GM12878 (cell line): ENCODE results near the gene GSTM4. TPM values are rescaled to one million over a fixed set of nuclear protein-coding genes. Genes with fewer than 3 reads are reported as not detected.

Experiments
- ATAC-seq: fragments of 200-7000 bp; cut with Tn5 transposase; 3 replicates; pipeline ENCODE4 v1.9.1; 2020; ENCODE audit warnings: mild to moderate bottlenecking, moderate library complexity
- Bru-seq: library from RNA; stranded (reverse); fragments of 400-500 nt; gene quantifications from one replicate; lab custom pipeline; 2021; lab: Mats Ljungman, UMichigan
- BruChase-seq, 2 experiments: library from RNA; stranded (reverse); fragments of 400-500 nt; gene quantifications; one replicate each; lab custom pipeline; 2021; lab: Mats Ljungman, UMichigan
- BruUV-seq: library from RNA; stranded (reverse); fragments of 400-500 nt; replicated peaks from 2 replicates; lab custom pipeline; 2021; lab: Mats Ljungman, UMichigan
- CTCF ChIA-PET: fragments of 300-600 bp; sonication (Branson Sonifier 250); formaldehyde crosslinking; extraction: SDS; loops from one replicate; lab custom pipeline; 2021; ENCODE audit warnings: inconsistent platforms; lab: Yijun Ruan, JAX
- POLR2A ChIA-PET: fragments of 350-600 bp; formaldehyde crosslinking; extraction: SDS; loops from one replicate; lab custom pipeline; 2021; ENCODE audit warnings: inconsistent platforms; lab: Charles Lee
- RAD21 ChIA-PET: fragments of 300-600 bp; sonication (Branson Sonifier 250); formaldehyde crosslinking; loops from one replicate; lab custom pipeline; 2023; ENCODE audit warnings: antibody characterized with exemption; ENCODE audit not compliant: unreplicated experiment; lab: Charles Lee
- SMC1A ChIA-PET: fragments of 300-600 bp; sonication (Branson Sonifier 250); formaldehyde crosslinking; loops from one replicate; lab custom pipeline; 2023; ENCODE audit not compliant: unreplicated experiment, uncharacterized antibody; lab: Charles Lee
- DNase-seq: peaks from one replicate; pipeline ENCODE4 v3.0.0-alpha.2; 2011; ENCODE audit warnings: low read depth, low spot score
- FAIRE-seq: peaks from 3 replicates; lab custom pipeline; 2011; peaks lifted over from hg19 to GRCh38; lab: Jason Lieb, UNC
- H2AFZ ChIP-seq: 2 replicates; pipeline ENCODE4 v1.6.0; 2011; ENCODE audit warnings: low read depth, low read length, control low read depth; ENCODE audit not compliant: control insufficient read depth
- H3K27ac ChIP-seq: 2 replicates; pipeline ENCODE4 v1.5.1; 2011; ENCODE audit warnings: control low read depth; ENCODE audit not compliant: control insufficient read depth, insufficient read depth
- H3K27me3 ChIP-seq, 2 experiments: replicated peaks in 1 of 2; 2 replicates each; pipeline versions ENCODE4 v1.6.0 to v1.6.1; 2011; ENCODE audit warnings: low read length in 1 of 2; ENCODE audit not compliant: control insufficient read depth in 2 of 2, insufficient read depth in 2 of 2
- H3K36me3 ChIP-seq, 2 experiments: 2 replicates each; pipeline ENCODE4 v1.5.1; 2011; ENCODE audit warnings: low read length in 1 of 2; ENCODE audit not compliant: control insufficient read depth in 2 of 2, insufficient read depth in 2 of 2
- H3K4me1 ChIP-seq: 2 replicates; pipeline ENCODE4 v1.6.1; 2011; ENCODE audit warnings: mild to moderate bottlenecking, low read length, moderate library complexity, mixed read lengths; ENCODE audit not compliant: control insufficient read depth, insufficient read depth
- H3K4me2 ChIP-seq: 2 replicates; pipeline ENCODE4 v1.6.0; 2011; ENCODE audit warnings: control low read depth; ENCODE audit not compliant: control insufficient read depth, insufficient read depth
- H3K4me3 ChIP-seq: fragments of 200-600 bp; sonication (generic); 2 replicates; pipeline ENCODE4 v1.5.1; 2016
- H3K79me2 ChIP-seq: 2 replicates; pipeline ENCODE4 v1.6.0; 2011; ENCODE audit warnings: low read length; ENCODE audit not compliant: control insufficient read depth, insufficient read depth
- H3K9ac ChIP-seq: 2 replicates; pipeline ENCODE4 v1.8.0; 2011; ENCODE audit warnings: low read length, control low read depth, mixed read lengths; ENCODE audit not compliant: control insufficient read depth, insufficient read depth
- H3K9me3 ChIP-seq: replicated peaks from 3 replicates; pipeline ENCODE4 v1.5.1; 2011; ENCODE audit warnings: mild to moderate bottlenecking, low read length; ENCODE audit not compliant: control insufficient read depth, insufficient read depth
- H4K20me1 ChIP-seq: 2 replicates; pipeline ENCODE4 v1.6.0; 2011; ENCODE audit not compliant: control insufficient read depth, insufficient read depth
- CBFB ChIP-seq: IDR thresholded peaks from 2 replicates; pipeline ENCODE4 v1.6.1; 2016; ENCODE audit warnings: antibody characterized with exemption, low read depth
- FOXK2 ChIP-seq: fragments of 450-650 bp; IDR thresholded peaks from 2 replicates; pipeline ENCODE4 v1.6.1; 2017; ENCODE audit warnings: mild to moderate bottlenecking, moderate library complexity
- IKZF1 ChIP-seq: fragments of 450-650 bp; conservative IDR thresholded peaks from 2 replicates; pipeline ENCODE4 v1.6.1; 2017; ENCODE audit warnings: antibody characterized with exemption, mild to moderate bottlenecking
- MEF2B ChIP-seq: fragments of 450-650 bp; IDR thresholded peaks from 2 replicates; pipeline ENCODE4 v1.6.1; 2018; ENCODE audit warnings: mild to moderate bottlenecking, moderate library complexity; ENCODE audit not compliant: partially characterized antibody, poor library complexity, severe bottlenecking
- NBN ChIP-seq: fragments of 450-650 bp; IDR thresholded peaks from 2 replicates; pipeline ENCODE4 v1.6.1; 2016
- NFYB ChIP-seq: IDR thresholded peaks from 2 replicates; pipeline ENCODE4 v1.6.1; 2011; ENCODE audit warnings: low read depth, mild to moderate bottlenecking, low read length, improper control_type of control experiment, moderate library complexity; ENCODE audit not compliant: insufficient read depth
- TAF1 ChIP-seq: IDR thresholded peaks from 2 replicates; pipeline ENCODE4 v1.6.1; 2011; ENCODE audit warnings: mild to moderate bottlenecking, low read depth, low read length, borderline replicate concordance
- ZNF24 ChIP-seq: fragments of 450-650 bp; IDR thresholded peaks from 2 replicates; pipeline ENCODE4 v1.6.1; 2017; ENCODE audit warnings: antibody characterized with exemption, mild to moderate bottlenecking
- WGBS: methylation state at CpG from one replicate; pipeline ENCODE4 v1.1.6; 2016; ENCODE audit warnings: low lambda C conversion rate; ENCODE audit not compliant: insufficient replicate concordance, insufficient coverage; ENCODE audit errors: missing lambda C conversion rate; 5-methylcytosine and 5-hydroxymethylcytosine counted together
- in situ Hi-C: fragments of 300-500 bp; cut with MboI; formaldehyde crosslinking; loops from 9 replicates; pipeline ENCODE4 v1.14.3; 2018; ENCODE audit warnings: mixed read lengths
- intact Hi-C: fragments of 100-400 bp; cut with micrococcal nuclease; formaldehyde crosslinking; loops from one replicate; pipeline ENCODE4 v1.14.2; 2022; ENCODE audit not compliant: unreplicated experiment
- long read RNA-seq, 2 experiments: library from polyadenylated mRNA; unstranded; transcript quantifications; one replicate each; pipeline ENCODE4 v2.0.0, GENCODE V29; 2019 to 2020
- polyA minus RNA-seq, 3 experiments: library from RNA; depleted of rRNA, polyadenylated mRNA; stranded (reverse); fragments of >200 nt; gene quantifications; 2 replicates each; pipeline ENCODE4 v1.2.3, GENCODE V29; 2011
- polyA plus RNA-seq, 11 experiments: library from polyadenylated mRNA; depleted of rRNA in 4 of 11; unstranded in 6 of 11; stranded (reverse) in 5 of 11; fragments of >200 nt; fragmentation: Nextera tagmentation in 4 of 11; fragmentation: Illumina TruSeq in 1 of 11; extraction: Ambion mirVana in 4 of 11; extraction: Trizol in 1 of 11; gene quantifications; 1 replicate in 1 of 11; 2 replicates in 10 of 11; pipeline versions ENCODE4 v1.2.1 to v1.2.3, GENCODE V29; 2011 to 2016; ENCODE audit warnings: inconsistent platforms in 2 of 11, missing spikeins in 2 of 11, low read depth in 1 of 11
- total RNA-seq, 4 experiments: library from RNA; depleted of rRNA in 3 of 4; stranded (reverse); fragments of >200 nt in 3 of 4; fragmentation: Illumina TruSeq in 1 of 4; extraction: Trizol in 1 of 4; gene quantifications; 2 replicates each; pipeline versions ENCODE4 v1.2.1 to v1.2.3, GENCODE V29; 2013 to 2021
- TF ChIP-seq, protein P1 (sequence below): fragments of 450-650 bp; IDR thresholded peaks from 2 replicates; pipeline ENCODE4 v1.6.1; 2018; ENCODE audit warnings: mild to moderate bottlenecking, low read depth, moderate library complexity; ENCODE audit not compliant: partially characterized antibody
- TF ChIP-seq, protein P2 (sequence below): fragments of 450-650 bp; IDR thresholded peaks from 2 replicates; pipeline ENCODE4 v1.6.1; 2014; ENCODE audit warnings: mild to moderate bottlenecking

Gene GSTM4
- total RNA-seq (2013; cell fraction: nucleolus; rRNA removed), result 48.3 and 51.3 TPM in 2 replicates
- total RNA-seq (2014; rRNA removed) (14.3 and 15.1 TPM in 2 replicates), total RNA-seq (2014; rRNA removed; fragmentation: Illumina TruSeq; extraction: Trizol) (13.6 and 14.5 TPM in 2 replicates), total RNA-seq (2021) (20.4 and 21.4 TPM in 2 replicates), polyA plus RNA-seq (2011; rRNA removed) (23.0 and 37.2 TPM in 2 replicates), polyA plus RNA-seq (2014; fragmentation: Illumina TruSeq; extraction: Trizol) (25.8 and 31.7 TPM in 2 replicates), polyA plus RNA-seq (2014; fragmentation: Nextera tagmentation; extraction: Ambion mirVana) (10 to 100 TPM; 16.9 to 17.0 TPM), polyA plus RNA-seq (2014; rRNA removed) (25.3 and 26.8 TPM in 2 replicates), polyA plus RNA-seq (2016; fragmentation: Nextera tagmentation; extraction: Ambion mirVana) (10 to 100 TPM; 25.6 to 27.7 TPM), polyA minus RNA-seq (2011; rRNA and poly(A)+ RNA removed) (18.4 and 20.5 TPM in 2 replicates), Bru-seq, nascent RNA (percentile 60 among the genes with signal in this experiment), BruChase-seq, experiment 1, labeled RNA remaining after a 6-hour chase (percentile 62 among the genes with signal in this experiment), BruChase-seq, experiment 2, labeled RNA remaining after a 2-hour chase (percentile 55 among the genes with signal in this experiment)
- polyA plus RNA-seq (2011; ENCODE audit: low read depth), result 16.5 TPM
- 34.1 and 36.8 TPM in 2 replicates for polyA plus RNA-seq (2011; cell fraction: cytosol; rRNA removed)
- 35.2 and 44.5 TPM in 2 replicates for polyA plus RNA-seq (2011; cell fraction: nucleus; rRNA removed)
- polyA plus RNA-seq (2012), result 17.4 and 19.3 TPM in 2 replicates
- 8.7 and 11.6 TPM in 2 replicates for polyA minus RNA-seq (2011; cell fraction: cytosol; rRNA and poly(A)+ RNA removed)
- 20.7 and 26.0 TPM in 2 replicates for polyA minus RNA-seq (2011; cell fraction: nucleus; rRNA and poly(A)+ RNA removed)
- long read RNA-seq, experiment 1, transcript GSTM4-204 (8 exons, 1,412 nt), result major isoform, 10 of 16 reads
- long read RNA-seq, experiment 1, partial matches to known transcripts, result 0 of 16 reads
- long read RNA-seq, experiment 1, other reads (novel, unspliced or antisense), result 5 of 16 reads
- long read RNA-seq, experiment 2, transcript GSTM4-204 (8 exons, 1,412 nt), result minor isoform, 7 of 21 reads
- long read RNA-seq, experiment 2, transcript GSTM4-201 (8 exons, 1,321 nt), result major isoform, 12 of 21 reads
- long read RNA-seq, experiment 2, partial matches to known transcripts, result 0 of 21 reads
- long read RNA-seq, experiment 2, other reads (novel, unspliced or antisense), result 1 of 21 reads

DNA sequence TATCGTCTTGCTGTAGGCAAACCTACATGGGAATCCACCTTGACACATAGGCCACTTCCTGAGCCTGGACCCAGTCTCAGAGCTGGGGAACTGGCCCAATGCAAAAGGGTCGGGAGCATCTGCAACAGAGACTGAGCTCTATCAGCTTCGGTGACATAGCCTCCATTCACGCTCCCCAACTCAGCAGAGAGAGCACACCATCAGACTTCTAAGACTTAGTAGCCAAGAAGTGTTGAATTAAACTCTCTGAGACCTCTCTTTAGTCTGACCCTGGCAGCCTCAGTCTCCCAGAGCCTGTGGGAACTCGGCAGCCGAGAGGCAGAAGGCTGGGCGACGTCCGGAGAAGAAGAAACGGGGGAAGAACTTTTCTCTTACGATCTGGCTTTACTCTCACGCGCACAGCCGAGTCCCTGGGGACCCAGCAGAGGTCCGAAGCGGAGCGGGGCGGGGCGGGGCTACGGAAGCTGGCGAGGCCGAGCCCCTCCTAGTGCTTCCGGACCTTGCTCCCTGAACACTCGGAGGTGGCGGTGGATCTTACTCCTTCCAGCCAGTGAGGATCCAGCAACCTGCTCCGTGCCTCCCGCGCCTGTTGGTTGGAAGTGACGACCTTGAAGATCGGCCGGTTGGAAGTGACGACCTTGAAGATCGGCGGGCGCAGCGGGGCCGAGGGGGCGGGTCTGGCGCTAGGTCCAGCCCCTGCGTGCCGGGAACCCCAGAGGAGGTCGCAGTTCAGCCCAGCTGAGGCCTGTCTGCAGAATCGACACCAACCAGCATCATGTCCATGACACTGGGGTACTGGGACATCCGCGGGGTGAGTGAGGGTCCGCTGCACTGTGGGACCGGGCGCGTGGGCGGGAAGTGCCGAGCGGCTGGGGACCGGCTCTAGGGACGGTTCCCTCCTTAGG is at the start of gene GSTM4:
GSTM4 (plus strand) TSS at position 485 of the 905 bp plus-strand sequence; CDS start at position 776, 291 bp downstream.
- peak within 1 kb of the TSS; percentile 89 for H2AFZ ChIP-seq
- peak within 1 kb of the TSS; percentile 60 for H3K27ac ChIP-seq
- peak; percentile 47 for DNase-seq
- intact Hi-C loops (loop anchor here (5.0 kb wide), 1 partner anchor 326 kb away; the partner anchor contains the start of gene AHCYL1), in situ Hi-C loops (no loop called here)
- H3K9me3 ChIP-seq, result no peaks in the 10 kb centered on the region
- peak within 1 kb of the TSS; percentile 94 for H3K4me2 ChIP-seq
- BruUV-seq, result TSS peak; percentile 85
- POLR2A ChIA-PET, result interaction anchor here (0.6 to 1.3 kb wide), 3 partner anchors 16 to 398 kb away, joined by 4 to 13 read pairs (median 9); partner anchors contain the start of gene GNAI3
- 2% methylated on average over 54 of the region's 54 CpGs for WGBS
- no peaks in the 10 kb centered on the region; a peak in 1 of 4 replicates for H3K36me3 ChIP-seq
- no peaks in the 10 kb centered on the region for H3K27me3 ChIP-seq
- peak; percentile 93 for FAIRE-seq
- no peaks in the 10 kb centered on the region for H4K20me1 ChIP-seq
- RAD21 ChIA-PET, result interaction anchor here (0.7 to 2.6 kb wide), 6 partner anchors 16 to 328 kb away, joined by 3 to 9 read pairs (median 4); partner anchors contain the start of gene AHCYL1
- peak; percentile 95 for ATAC-seq
- 0 out of 2 replicates have a peak, but pooled peaks cover 4% of the 10 kb centered on the region for H3K4me1 ChIP-seq
- CTCF ChIA-PET, result interaction anchor here (0.9 to 10.8 kb wide), 7 partner anchors 16 to 328 kb away, joined by 3 to 299 read pairs (median 6); partner anchors contain the start of genes AHCYL1 and GSTM1
- SMC1A ChIA-PET, result interaction anchor here (0.6 to 3.4 kb wide), 3 partner anchors 15 to 121 kb away, joined by 4 to 13 read pairs (median 6); partner anchors contain the start of gene GPR61
- peak within 1 kb of the TSS; percentile 60 for H3K9ac ChIP-seq
- H3K4me3 ChIP-seq, result peak within 1 kb of the TSS; percentile 75
- no peaks in the 10 kb centered on the region; the same call in 1 of the 2 replicates for H3K79me2 ChIP-seq
- TF ChIP-seq NFYB (no peak), CBFB (no peak; the same call in 1 of the 2 replicates), TAF1 (no peak), ZNF24 (no peak), NBN (peak; percentile 79), MEF2B (peak; percentile 99), IKZF1 (peak; percentile 78), FOXK2 (no peak)
- TF ChIP-seq, protein P1, sequence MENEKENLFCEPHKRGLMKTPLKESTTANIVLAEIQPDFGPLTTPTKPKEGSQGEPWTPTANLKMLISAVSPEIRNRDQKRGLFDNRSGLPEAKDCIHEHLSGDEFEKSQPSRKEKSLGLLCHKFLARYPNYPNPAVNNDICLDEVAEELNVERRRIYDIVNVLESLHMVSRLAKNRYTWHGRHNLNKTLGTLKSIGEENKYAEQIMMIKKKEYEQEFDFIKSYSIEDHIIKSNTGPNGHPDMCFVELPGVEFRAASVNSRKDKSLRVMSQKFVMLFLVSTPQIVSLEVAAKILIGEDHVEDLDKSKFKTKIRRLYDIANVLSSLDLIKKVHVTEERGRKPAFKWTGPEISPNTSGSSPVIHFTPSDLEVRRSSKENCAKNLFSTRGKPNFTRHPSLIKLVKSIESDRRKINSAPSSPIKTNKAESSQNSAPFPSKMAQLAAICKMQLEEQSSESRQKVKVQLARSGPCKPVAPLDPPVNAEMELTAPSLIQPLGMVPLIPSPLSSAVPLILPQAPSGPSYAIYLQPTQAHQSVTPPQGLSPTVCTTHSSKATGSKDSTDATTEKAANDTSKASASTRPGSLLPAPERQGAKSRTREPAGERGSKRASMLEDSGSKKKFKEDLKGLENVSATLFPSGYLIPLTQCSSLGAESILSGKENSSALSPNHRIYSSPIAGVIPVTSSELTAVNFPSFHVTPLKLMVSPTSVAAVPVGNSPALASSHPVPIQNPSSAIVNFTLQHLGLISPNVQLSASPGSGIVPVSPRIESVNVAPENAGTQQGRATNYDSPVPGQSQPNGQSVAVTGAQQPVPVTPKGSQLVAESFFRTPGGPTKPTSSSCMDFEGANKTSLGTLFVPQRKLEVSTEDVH, result no peak
- TF ChIP-seq, protein P2, sequence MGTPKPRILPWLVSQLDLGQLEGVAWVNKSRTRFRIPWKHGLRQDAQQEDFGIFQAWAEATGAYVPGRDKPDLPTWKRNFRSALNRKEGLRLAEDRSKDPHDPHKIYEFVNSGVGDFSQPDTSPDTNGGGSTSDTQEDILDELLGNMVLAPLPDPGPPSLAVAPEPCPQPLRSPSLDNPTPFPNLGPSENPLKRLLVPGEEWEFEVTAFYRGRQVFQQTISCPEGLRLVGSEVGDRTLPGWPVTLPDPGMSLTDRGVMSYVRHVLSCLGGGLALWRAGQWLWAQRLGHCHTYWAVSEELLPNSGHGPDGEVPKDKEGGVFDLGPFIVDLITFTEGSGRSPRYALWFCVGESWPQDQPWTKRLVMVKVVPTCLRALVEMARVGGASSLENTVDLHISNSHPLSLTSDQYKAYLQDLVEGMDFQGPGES, result no peak
